Measurements from ENCODE around the gene LRP1.

GRCh38 chr12:57092529-57092862 is 35.8 kb upstream of the LRP1 start:
- TF ChIP-seq CTCF (IDR thresholded peaks at IDR 0.05) (no peak), POLR2AphosphoS5 (IDR thresholded peaks at IDR 0.05; ENCODE audit: low read depth, low read length) (no peak), REST (IDR thresholded peaks at IDR 0.05; ENCODE audit: insufficient read depth in 1 of 2, low read depth in 2 of 2, low read length in 1 of 2) (no peak)
